Measurements from ENCODE around the gene FBXL19.
"Not testable (repeated sequence)": the region's sequence is repeated elsewhere in the genome, so short reads cannot be mapped to it uniquely, and the experiment has no call there.

FBXL19 gene

DNA sequence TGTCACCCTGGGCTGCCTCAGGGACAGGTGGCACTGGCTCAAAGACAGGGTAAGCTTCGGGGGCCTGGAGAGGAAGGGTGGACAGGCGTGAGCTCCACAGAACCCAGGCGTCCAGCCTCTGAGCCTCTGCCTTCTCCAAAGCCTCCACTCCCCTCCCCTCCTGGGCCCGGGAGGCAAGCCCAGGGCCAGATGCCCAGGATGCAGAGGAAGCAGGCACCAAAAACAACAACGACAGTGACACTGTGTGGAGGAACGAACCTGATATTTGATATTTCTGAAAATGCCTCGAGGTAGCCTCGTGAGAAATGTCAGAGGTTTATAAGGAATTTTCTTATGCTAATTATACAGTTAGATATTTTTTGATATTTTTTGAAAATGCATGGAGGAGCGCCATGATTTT lies 35.4 kb upstream of the FBXL19 start:
- no peak overlapping the region for H3K56ac ChIP-seq (ENCODE audit: low read length)
- no peak overlapping the region for H2BK15ac ChIP-seq (replicated peaks; ENCODE audit: low read depth)
- H3K4me3 ChIP-seq (ENCODE audit: low read length): no peak overlapping the region
- no peak overlapping the region for H3K4ac ChIP-seq (ENCODE audit: low read depth, low read length)
- no peak overlapping the region for H2AK5ac ChIP-seq (ENCODE audit: low read length)
- no peak overlapping the region for H3K9ac ChIP-seq (ENCODE audit: low read length)
- no peak overlapping the region for H3K27ac ChIP-seq (ENCODE audit: low read depth, low read length)
- H3K18ac ChIP-seq (ENCODE audit: low read length): no peak overlapping the region
- peaks cover 5% of the 10 kb centered on the region for H3K36me3 ChIP-seq (ENCODE audit: control insufficient read depth, insufficient read depth, low read length)
- peaks cover under 1% of the 10 kb centered on the region for H3K4me1 ChIP-seq (ENCODE audit: control insufficient read depth, low read depth, low read length)
- no peaks in the 10 kb centered on the region for H3K27me3 ChIP-seq (ENCODE audit: insufficient read depth, low read length, poor library complexity)
- H3K79me1 ChIP-seq (ENCODE audit: low read length): peaks cover 2% of the 10 kb centered on the region
- H3K23ac ChIP-seq (ENCODE audit: low read length): no peak overlapping the region
- H3K79me2 ChIP-seq (ENCODE audit: control insufficient read depth, insufficient read depth, low read length): peaks cover 2% of the 10 kb centered on the region
- H2BK5ac ChIP-seq (ENCODE audit: low read length): no peak overlapping the region
- no peak overlapping the region for H2BK120ac ChIP-seq (ENCODE audit: low read depth, low read length)
- no peak overlapping the region for H4K5ac ChIP-seq (ENCODE audit: low read length)
- H3K4me2 ChIP-seq (ENCODE audit: low read length): no peak overlapping the region
- DNase-seq: no peak
- no CpG with 5 or more reads among the region's 9 CpGs for WGBS (ENCODE audit: extremely low coverage, insufficient coverage, low lambda C conversion rate)
- H4K8ac ChIP-seq (ENCODE audit: low read depth, low read length): no peak overlapping the region

GRCh38 chr16:30888856-30889499 lies 34.4 kb upstream of the FBXL19 start:
- H3K23ac ChIP-seq (ENCODE audit: low read length): no peak overlapping the region
- no peak overlapping the region for H3K9ac ChIP-seq (ENCODE audit: low read length)
- no peak overlapping the region for H2BK5ac ChIP-seq (ENCODE audit: low read length)
- H3K79me1 ChIP-seq (ENCODE audit: low read length): peaks cover 5% of the 10 kb centered on the region
- H2BK15ac ChIP-seq (replicated peaks; ENCODE audit: low read depth): no peak overlapping the region
- peaks cover 4% of the 10 kb centered on the region for H3K4me1 ChIP-seq (ENCODE audit: control insufficient read depth, low read depth, low read length)
- no CpG with 5 or more reads among the region's 8 CpGs for WGBS (ENCODE audit: extremely low coverage, insufficient coverage, low lambda C conversion rate)
- no peak overlapping the region for H3K56ac ChIP-seq (ENCODE audit: low read length)
- H2BK120ac ChIP-seq (ENCODE audit: low read depth, low read length): no peak overlapping the region
- H4K5ac ChIP-seq (ENCODE audit: low read length): no peak overlapping the region
- no peak for DNase-seq
- peaks cover 5% of the 10 kb centered on the region for H3K36me3 ChIP-seq (ENCODE audit: control insufficient read depth, insufficient read depth, low read length)
- H3K27me3 ChIP-seq (ENCODE audit: insufficient read depth, low read length, poor library complexity): no peaks in the 10 kb centered on the region
- H3K4ac ChIP-seq (ENCODE audit: low read depth, low read length): no peak overlapping the region
- no peak overlapping the region for H3K4me3 ChIP-seq (ENCODE audit: low read length)
- no peak overlapping the region for H3K18ac ChIP-seq (ENCODE audit: low read length)
- peaks cover 4% of the 10 kb centered on the region for H3K79me2 ChIP-seq (ENCODE audit: control insufficient read depth, insufficient read depth, low read length)
- no peak overlapping the region for H3K4me2 ChIP-seq (ENCODE audit: low read length)
- H3K27ac ChIP-seq (ENCODE audit: low read depth, low read length): no peak overlapping the region
- H4K8ac ChIP-seq (ENCODE audit: low read depth, low read length): no peak overlapping the region
- no peak overlapping the region for H2AK5ac ChIP-seq (ENCODE audit: low read length)

DNA sequence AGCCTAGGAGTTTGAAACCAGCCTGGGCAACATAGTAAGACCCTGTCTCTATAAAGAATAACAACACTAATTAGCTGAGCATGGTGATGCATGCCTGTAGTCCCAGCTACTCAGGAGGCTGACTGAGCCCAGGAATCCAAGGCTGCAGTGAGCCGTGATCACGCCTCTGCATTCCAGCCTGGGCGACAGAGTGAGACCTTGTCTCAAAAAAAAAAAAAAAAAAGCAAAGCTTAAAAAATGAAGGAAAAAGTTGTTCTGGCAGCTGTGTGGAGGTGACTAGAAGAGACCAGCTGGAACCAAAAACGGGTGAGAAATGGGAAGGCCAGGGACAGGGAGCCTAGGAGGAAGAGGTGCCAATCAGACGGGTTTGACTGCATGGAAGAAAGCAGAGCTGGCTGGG lies 33.7 kb upstream of the FBXL19 start:
- Histone ChIP-seq H3K23ac (ENCODE audit: low read length) (no peak overlapping the region), H3K4ac (ENCODE audit: low read depth, low read length) (no peak overlapping the region), H2BK5ac (ENCODE audit: low read length) (no peak overlapping the region), H4K5ac (ENCODE audit: low read length) (no peak overlapping the region), H3K79me2 (ENCODE audit: control insufficient read depth, insufficient read depth, low read length) (peaks cover 4% of the 10 kb centered on the region), H3K4me2 (ENCODE audit: low read length) (no peak overlapping the region), H3K56ac (ENCODE audit: low read length) (no peak overlapping the region), H2BK120ac (ENCODE audit: low read depth, low read length) (no peak overlapping the region), H4K8ac (ENCODE audit: low read depth, low read length) (no peak overlapping the region), H3K27ac (ENCODE audit: low read depth, low read length) (no peak overlapping the region), H3K27me3 (ENCODE audit: insufficient read depth, low read length, poor library complexity) (no peaks in the 10 kb centered on the region), H3K9ac (ENCODE audit: low read length) (no peak overlapping the region), H3K36me3 (ENCODE audit: control insufficient read depth, insufficient read depth, low read length) (peaks cover 5% of the 10 kb centered on the region), H3K4me1 (ENCODE audit: control insufficient read depth, low read depth, low read length) (peaks cover 9% of the 10 kb centered on the region), H2AK5ac (ENCODE audit: low read length) (no peak overlapping the region), H3K79me1 (ENCODE audit: low read length) (peaks cover 5% of the 10 kb centered on the region), H3K4me3 (ENCODE audit: low read length) (no peak overlapping the region), H2BK15ac (replicated peaks; ENCODE audit: low read depth) (no peak overlapping the region), H3K18ac (ENCODE audit: low read length) (no peak overlapping the region)
- DNase-seq: no peak
- no CpG with 5 or more reads among the region's 5 CpGs for WGBS (ENCODE audit: extremely low coverage, insufficient coverage, low lambda C conversion rate)

DNA sequence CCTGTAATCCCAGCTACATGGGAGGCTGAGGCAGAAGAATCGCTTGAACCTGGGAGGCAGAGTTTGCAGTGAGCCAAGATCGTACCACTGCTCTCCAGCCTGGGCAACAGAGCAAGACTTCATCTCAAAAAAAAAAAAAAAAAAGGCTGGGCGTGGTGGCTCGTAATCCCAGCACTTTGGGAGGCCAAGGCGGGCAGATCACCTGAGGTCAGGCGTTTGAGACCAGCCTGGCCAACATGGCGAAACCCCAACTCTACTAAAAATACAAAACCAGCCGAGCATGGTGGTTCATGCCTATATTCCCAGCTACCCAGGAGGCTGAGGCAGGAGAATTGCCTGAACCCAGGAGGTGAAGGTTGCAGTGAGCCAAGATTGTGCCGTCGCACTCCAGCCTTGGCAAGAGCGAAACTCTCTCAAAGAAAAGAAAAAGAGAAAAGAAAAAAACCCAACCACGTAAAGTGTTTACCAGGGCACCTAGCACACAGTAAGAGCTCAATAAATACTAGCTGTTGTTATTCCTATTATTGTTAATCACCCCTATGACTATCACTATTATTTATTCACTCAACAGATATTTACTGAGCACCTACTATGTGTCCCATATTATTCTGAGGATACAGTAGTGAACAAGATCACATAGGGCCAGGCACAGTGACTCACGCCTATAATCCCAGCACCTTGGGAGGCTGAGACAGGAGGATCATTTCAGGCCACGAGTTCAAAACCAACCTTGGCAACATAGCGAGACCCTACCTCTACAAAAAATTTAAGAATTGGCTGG lies 32.1 kb upstream of the FBXL19 start:
- WGBS (ENCODE audit: extremely low coverage, insufficient coverage, low lambda C conversion rate): no CpG with 5 or more reads among the region's 15 CpGs
- not testable (repeated sequence) for H3K36me3 ChIP-seq (ENCODE audit: control insufficient read depth, insufficient read depth, low read length)

GRCh38 chr16:30892670-30893416 lies 30.5 kb upstream of the FBXL19 start:
- no peak overlapping the region for H4K8ac ChIP-seq (ENCODE audit: low read depth, low read length)
- H3K4me3 ChIP-seq (ENCODE audit: low read length): peak overlapping the region; percentile 85
- no peak overlapping the region for H2BK5ac ChIP-seq (ENCODE audit: low read length)
- peak overlapping the region; percentile 99 for H3K9ac ChIP-seq (ENCODE audit: low read length)
- no peak overlapping the region for H3K23ac ChIP-seq (ENCODE audit: low read length)
- peak overlapping the region; percentile 44 for H3K18ac ChIP-seq (ENCODE audit: low read length)
- peaks cover 5% of the 10 kb centered on the region for H3K36me3 ChIP-seq (ENCODE audit: control insufficient read depth, insufficient read depth, low read length)
- H2BK120ac ChIP-seq (ENCODE audit: low read depth, low read length): no peak overlapping the region
- peak overlapping the region; percentile 22 for H2AK5ac ChIP-seq (ENCODE audit: low read length)
- H3K79me2 ChIP-seq (ENCODE audit: control insufficient read depth, insufficient read depth, low read length): peaks cover 4% of the 10 kb centered on the region
- H3K4me2 ChIP-seq (ENCODE audit: low read length): peak overlapping the region; percentile 87
- no peak overlapping the region for H2BK15ac ChIP-seq (replicated peaks; ENCODE audit: low read depth)
- H3K56ac ChIP-seq (ENCODE audit: low read length): peak overlapping the region; percentile 98
- H3K79me1 ChIP-seq (ENCODE audit: low read length): peaks cover 5% of the 10 kb centered on the region
- no peaks in the 10 kb centered on the region for H3K27me3 ChIP-seq (ENCODE audit: insufficient read depth, low read length, poor library complexity)
- H3K4me1 ChIP-seq (ENCODE audit: control insufficient read depth, low read depth, low read length): peaks cover 21% of the 10 kb centered on the region
- DNase-seq: no peak
- H3K4ac ChIP-seq (ENCODE audit: low read depth, low read length): no peak overlapping the region
- no peak overlapping the region for H4K5ac ChIP-seq (ENCODE audit: low read length)
- no peak overlapping the region for H3K27ac ChIP-seq (ENCODE audit: low read depth, low read length)
- no CpG with 5 or more reads among the region's 20 CpGs for WGBS (ENCODE audit: extremely low coverage, insufficient coverage, low lambda C conversion rate)

More for the DNA sequence above, 32.1 kb upstream of the FBXL19 start:
- H2AK5ac ChIP-seq (ENCODE audit: low read length); H3K56ac ChIP-seq (ENCODE audit: low read length); H3K23ac ChIP-seq (ENCODE audit: low read length); H2BK5ac ChIP-seq (ENCODE audit: low read length); DNase-seq; H4K8ac ChIP-seq (ENCODE audit: low read depth, low read length); H3K79me2 ChIP-seq (ENCODE audit: control insufficient read depth, insufficient read depth, low read length); H3K9ac ChIP-seq (ENCODE audit: low read length); H3K79me1 ChIP-seq (ENCODE audit: low read length); H3K4me3 ChIP-seq (ENCODE audit: low read length); H3K27ac ChIP-seq (ENCODE audit: low read depth, low read length); H4K5ac ChIP-seq (ENCODE audit: low read length); H2BK120ac ChIP-seq (ENCODE audit: low read depth, low read length); H3K4me2 ChIP-seq (ENCODE audit: low read length); H3K27me3 ChIP-seq (ENCODE audit: insufficient read depth, low read length, poor library complexity); H2BK15ac ChIP-seq (replicated peaks; ENCODE audit: low read depth); H3K4ac ChIP-seq (ENCODE audit: low read depth, low read length); H3K18ac ChIP-seq (ENCODE audit: low read length): not testable (repeated sequence)
- peaks cover 18% of the 10 kb centered on the region for H3K4me1 ChIP-seq (ENCODE audit: control insufficient read depth, low read depth, low read length)

Data from mesendoderm (in vitro differentiated cells).